K562 (cell line): ENCODE data around the gene SLC25A51.

Source experiments
- EZH2 ChIP-seq: IDR thresholded peaks from 2 replicates; pipeline ENCODE4 v1.6.1; 2012; ENCODE audit warnings: low read depth, mild to moderate bottlenecking, inconsistent platforms, low read length, borderline replicate concordance
- POLR2AphosphoS5 ChIP-seq: IDR thresholded peaks from 2 replicates; pipeline ENCODE4 v1.6.1; 2011; ENCODE audit warnings: mild to moderate bottlenecking, low read depth, low read length, moderate library complexity; ENCODE audit not compliant: control insufficient read depth, insufficient read depth
- RAD21 ChIP-seq, 2 experiments: fragments of 250-450 bp in 1 of 2; fragments of 450-650 bp in 1 of 2; sonication (Bioruptor Pico) in 1 of 2; formaldehyde crosslinking in 1 of 2; IDR thresholded peaks in 1 of 2; conservative IDR thresholded peaks in 1 of 2; 2 replicates each; pipeline versions ENCODE4 v1.4.0 to v1.8.0; 2020 to 2022; ENCODE audit warnings: mild to moderate bottlenecking in 2 of 2, moderate library complexity in 1 of 2
- RFX5 ChIP-seq: IDR thresholded peaks from 2 replicates; pipeline ENCODE4 v1.6.1; 2011; ENCODE audit warnings: low read depth, mild to moderate bottlenecking, improper control_type of control experiment, low read length
- TF ChIP-seq, protein P1 (sequence below): fragments of 250-450 bp; sonication (Bioruptor Pico); IDR thresholded peaks from 2 replicates; pipeline ENCODE4 v1.8.0; 2021; ENCODE audit warnings: borderline replicate concordance, mild to moderate bottlenecking, moderate library complexity; ENCODE audit not compliant: poor library complexity, severe bottlenecking

- no peak for TF ChIP-seq POLR2AphosphoS5
- TF ChIP-seq RFX5, result no peak
- no peak for TF ChIP-seq RAD21 (CRISPR knock-in tag; conservative IDR thresholded peaks at IDR 0.05 in 1 of 2, IDR thresholded peaks at IDR 0.05 in 1 of 2)
- no peak for TF ChIP-seq EZH2
- TF ChIP-seq, protein P1, sequence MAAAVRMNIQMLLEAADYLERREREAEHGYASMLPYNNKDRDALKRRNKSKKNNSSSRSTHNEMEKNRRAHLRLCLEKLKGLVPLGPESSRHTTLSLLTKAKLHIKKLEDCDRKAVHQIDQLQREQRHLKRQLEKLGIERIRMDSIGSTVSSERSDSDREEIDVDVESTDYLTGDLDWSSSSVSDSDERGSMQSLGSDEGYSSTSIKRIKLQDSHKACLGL (CRISPR knock-in tag), result no peak
Observed at GRCh38 chr9:37914701-37915358, 10.9 kb upstream of the SLC25A51 start.
